DMS 273 treated with DMSO at 0.1 percent for 48 hours (cell line): ENCODE data around the gene PALMD.
A peak's percentile ranks its signal among the peaks of the same experiment; 100 is the strongest.

Experiments used
- DNase-seq: peaks from one replicate; lab custom pipeline; 2025; lab: John Stamatoyannopoulos, UW

PALMD gene

GRCh38 chr1:99645699-99646531, at the start of gene PALMD:
PALMD (plus strand) TSS chr1:99646113; CDS start chr1:99646318, 205 bp downstream.
- DNase-seq = peak; percentile 60

- no peak for DNase-seq
Measured at GRCh38 chr1:99598738-99599411, 47.0 kb upstream of the PALMD start.

- no peak for DNase-seq
Measured at GRCh38 chr1:99599678-99600175, 46.2 kb upstream of the PALMD start.

GRCh38 chr1:99600782-99601181, 45.1 kb upstream of the PALMD start:
- DNase-seq = no peak

GRCh38 chr1:99601208-99601607, 44.7 kb upstream of the PALMD start:
- no peak for DNase-seq

GRCh38 chr1:99601709-99602403, 44.1 kb upstream of the PALMD start:
- DNase-seq = no peak

- DNase-seq = no peak
Measured at GRCh38 chr1:99602404-99602969, 43.4 kb upstream of the PALMD start.

GRCh38 chr1:99603699-99604560, 42.0 kb upstream of the PALMD start:
- DNase-seq = no peak

- DNase-seq = no peak
Measured at GRCh38 chr1:99606306-99606705, 39.6 kb upstream of the PALMD start.

GRCh38 chr1:99607590-99607989, 38.3 kb upstream of the PALMD start:
- no peak for DNase-seq

- no peak for DNase-seq
Measured at GRCh38 chr1:99608058-99608457, 37.9 kb upstream of the PALMD start.

GRCh38 chr1:99613716-99614115, 32.2 kb upstream of the PALMD start:
- no peak for DNase-seq

- DNase-seq = no peak
Measured at GRCh38 chr1:99614728-99615127, 31.2 kb upstream of the PALMD start.

GRCh38 chr1:99619583-99619982, 26.3 kb upstream of the PALMD start:
- no peak for DNase-seq

- DNase-seq = no peak
Measured at GRCh38 chr1:99621340-99621901, 24.5 kb upstream of the PALMD start.

- DNase-seq = no peak
Measured at GRCh38 chr1:99622702-99623347, 23.1 kb upstream of the PALMD start.

GRCh38 chr1:99623554-99623953, 22.4 kb upstream of the PALMD start:
- no peak for DNase-seq

- no peak for DNase-seq
Measured at GRCh38 chr1:99627615-99628014, 18.3 kb upstream of the PALMD start.

GRCh38 chr1:99629164-99629563, 16.7 kb upstream of the PALMD start:
- no peak for DNase-seq

GRCh38 chr1:99634971-99635624, 10.8 kb upstream of the PALMD start:
- DNase-seq = no peak
